ENCODE data around the gene GLIS1.

Gene GLIS1

GRCh38 chr1:53600001-53600400 is 139.0 kb downstream of the GLIS1 start:
- TF ChIP-seq CTCF (IDR thresholded peaks at IDR 0.05; ENCODE audit: low read depth, low read length, missing control alignments), result no peak
- DNase-seq (ENCODE audit: low read depth), result no peak
- no peak overlapping the region for H3K4me3 ChIP-seq (ENCODE audit: low read depth, low read length)

GRCh38 chr1:53599481-53599880 is 139.5 kb downstream of the GLIS1 start:
- H3K4me3 ChIP-seq (ENCODE audit: low read depth, low read length), result no peak overlapping the region
- no peak for DNase-seq (ENCODE audit: low read depth)
- TF ChIP-seq CTCF (IDR thresholded peaks at IDR 0.05; ENCODE audit: low read depth, low read length, missing control alignments), result no peak

GRCh38 chr1:53598966-53599365 is 140.0 kb downstream of the GLIS1 start:
- no peak for DNase-seq (ENCODE audit: low read depth)
- H3K4me3 ChIP-seq (ENCODE audit: low read depth, low read length), result no peak overlapping the region
- TF ChIP-seq CTCF (IDR thresholded peaks at IDR 0.05; ENCODE audit: low read depth, low read length, missing control alignments), result no peak

GRCh38 chr1:53595906-53596305 is 143.1 kb downstream of the GLIS1 start:
- no peak for TF ChIP-seq CTCF (IDR thresholded peaks at IDR 0.05; ENCODE audit: low read depth, low read length, missing control alignments)
- H3K4me3 ChIP-seq (ENCODE audit: low read depth, low read length), result no peak overlapping the region
- DNase-seq (ENCODE audit: low read depth), result no peak

- TF ChIP-seq CTCF (IDR thresholded peaks at IDR 0.05; ENCODE audit: low read depth, low read length, missing control alignments), result no peak
- H3K4me3 ChIP-seq (ENCODE audit: low read depth, low read length), result no peak overlapping the region
- DNase-seq (ENCODE audit: low read depth), result no peak
These were observed 144.4 kb downstream of the GLIS1 start for GRCh38 chr1:53594391-53595180.

GRCh38 chr1:53593758-53594380 is 145.1 kb downstream of the GLIS1 start:
- DNase-seq (ENCODE audit: low read depth), result no peak
- TF ChIP-seq CTCF (IDR thresholded peaks at IDR 0.05; ENCODE audit: low read depth, low read length, missing control alignments), result peak; percentile 52
- H3K4me3 ChIP-seq (ENCODE audit: low read depth, low read length), result no peak overlapping the region
